ENCODE results near the gene IL22RA1.

Gene IL22RA1

DNA sequence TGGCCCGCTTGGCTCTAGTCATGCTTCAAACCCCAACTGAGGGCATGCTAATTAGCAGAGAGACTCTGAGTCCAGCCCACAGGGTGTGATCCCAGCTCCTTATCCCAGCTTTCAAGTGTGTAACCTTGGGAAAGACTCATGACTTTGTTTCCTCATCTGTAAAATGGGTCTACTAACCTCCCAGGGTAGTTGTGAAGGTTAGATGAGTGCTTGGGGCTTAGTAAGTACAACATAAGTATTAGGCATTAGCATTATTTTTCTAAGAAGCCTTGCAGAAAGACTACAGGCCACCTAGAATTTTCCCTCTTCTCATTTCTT, 33.8 kb downstream of the IL22RA1 start:
- Histone ChIP-seq H3K23ac (ENCODE audit: low read length) (no peak overlapping the region), H3K9ac (ENCODE audit: low read length) (no peak overlapping the region), H2BK120ac (ENCODE audit: low read depth, low read length) (no peak overlapping the region), H3K4ac (ENCODE audit: low read depth, low read length) (no peak overlapping the region), H2BK5ac (ENCODE audit: low read length) (no peak overlapping the region), H3K79me1 (ENCODE audit: low read length) (no peaks in the 10 kb centered on the region), H3K4me3 (ENCODE audit: low read length) (no peak overlapping the region), H3K36me3 (ENCODE audit: control insufficient read depth, insufficient read depth, low read length) (no peaks in the 10 kb centered on the region), H3K56ac (ENCODE audit: low read length) (no peak overlapping the region), H2BK15ac (replicated peaks; ENCODE audit: low read depth) (no peak overlapping the region), H3K4me2 (ENCODE audit: low read length) (no peak overlapping the region), H3K18ac (ENCODE audit: low read length) (no peak overlapping the region), H4K8ac (ENCODE audit: low read depth, low read length) (no peak overlapping the region), H3K79me2 (ENCODE audit: control insufficient read depth, insufficient read depth, low read length) (no peaks in the 10 kb centered on the region), H3K27me3 (ENCODE audit: insufficient read depth, low read length, poor library complexity) (no peaks in the 10 kb centered on the region), H4K5ac (ENCODE audit: low read length) (no peak overlapping the region), H2AK5ac (ENCODE audit: low read length) (no peak overlapping the region), H3K27ac (ENCODE audit: low read depth, low read length) (no peak overlapping the region), H3K4me1 (ENCODE audit: control insufficient read depth, low read depth, low read length) (no peaks in the 10 kb centered on the region)
- no peak for DNase-seq
- WGBS (ENCODE audit: extremely low coverage, insufficient coverage, low lambda C conversion rate) = no CpG with 5 or more reads among the region's 1 CpG

DNA sequence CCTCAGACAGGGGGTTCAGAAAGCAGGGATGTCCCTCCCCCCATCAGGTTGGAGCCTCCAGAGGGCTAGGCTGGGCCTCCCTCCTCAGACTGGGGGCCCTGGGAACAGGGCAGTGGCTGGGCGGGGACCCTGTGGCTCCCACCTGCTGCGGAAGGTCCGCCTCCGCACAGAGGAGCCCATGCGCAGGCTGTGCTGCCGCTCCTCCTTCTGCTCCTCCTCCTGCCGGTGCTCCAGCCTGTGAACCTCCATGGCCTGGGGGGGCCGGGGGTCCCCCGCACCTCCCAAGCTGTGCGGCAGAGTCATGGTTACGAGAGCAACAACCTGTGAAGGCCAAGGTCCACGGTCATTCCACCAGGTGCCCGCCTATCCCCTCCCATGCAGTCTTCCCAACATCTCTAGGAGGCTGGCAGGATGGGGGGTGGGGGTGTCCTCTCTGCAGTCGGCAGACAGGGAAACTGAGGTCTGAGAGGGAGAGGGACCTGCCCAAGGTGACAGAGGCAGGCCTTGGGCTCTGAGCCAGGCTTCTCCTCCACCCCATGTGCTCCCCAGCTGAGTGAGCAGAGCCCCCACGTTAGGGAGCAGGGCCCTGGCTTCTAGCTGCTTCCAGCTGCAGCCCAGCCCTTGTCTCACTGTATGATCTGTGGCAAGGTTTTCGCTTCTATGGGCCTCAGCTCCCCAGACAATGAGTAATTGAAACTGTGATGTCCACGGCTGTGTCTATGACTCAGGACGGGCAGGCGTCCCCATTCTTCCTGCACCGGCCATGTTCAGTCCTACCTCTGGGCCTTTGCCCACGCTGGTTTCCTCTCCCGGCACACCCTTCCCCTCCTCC, 34.4 kb downstream of the IL22RA1 start:
- no peak overlapping the region for H3K4me2 ChIP-seq (ENCODE audit: low read length)
- no peak for DNase-seq
- H3K9ac ChIP-seq (ENCODE audit: low read length) = no peak overlapping the region
- no peak overlapping the region for H2BK15ac ChIP-seq (replicated peaks; ENCODE audit: low read depth)
- no peak overlapping the region for H3K56ac ChIP-seq (ENCODE audit: low read length)
- no peak overlapping the region for H3K23ac ChIP-seq (ENCODE audit: low read length)
- H3K27me3 ChIP-seq (ENCODE audit: insufficient read depth, low read length, poor library complexity) = no peaks in the 10 kb centered on the region
- no peaks in the 10 kb centered on the region for H3K36me3 ChIP-seq (ENCODE audit: control insufficient read depth, insufficient read depth, low read length)
- no peak overlapping the region for H2BK5ac ChIP-seq (ENCODE audit: low read length)
- H3K18ac ChIP-seq (ENCODE audit: low read length) = no peak overlapping the region
- H2AK5ac ChIP-seq (ENCODE audit: low read length) = no peak overlapping the region
- H3K79me2 ChIP-seq (ENCODE audit: control insufficient read depth, insufficient read depth, low read length) = no peaks in the 10 kb centered on the region
- no peak overlapping the region for H4K8ac ChIP-seq (ENCODE audit: low read depth, low read length)
- H3K4me3 ChIP-seq (ENCODE audit: low read length) = no peak overlapping the region
- no peak overlapping the region for H3K4ac ChIP-seq (ENCODE audit: low read depth, low read length)
- H3K4me1 ChIP-seq (ENCODE audit: control insufficient read depth, low read depth, low read length) = no peaks in the 10 kb centered on the region
- H4K5ac ChIP-seq (ENCODE audit: low read length) = no peak overlapping the region
- H3K27ac ChIP-seq (ENCODE audit: low read depth, low read length) = no peak overlapping the region
- no CpG with 5 or more reads among the region's 22 CpGs for WGBS (ENCODE audit: extremely low coverage, insufficient coverage, low lambda C conversion rate)
- H2BK120ac ChIP-seq (ENCODE audit: low read depth, low read length) = no peak overlapping the region
- no peaks in the 10 kb centered on the region for H3K79me1 ChIP-seq (ENCODE audit: low read length)

DNA sequence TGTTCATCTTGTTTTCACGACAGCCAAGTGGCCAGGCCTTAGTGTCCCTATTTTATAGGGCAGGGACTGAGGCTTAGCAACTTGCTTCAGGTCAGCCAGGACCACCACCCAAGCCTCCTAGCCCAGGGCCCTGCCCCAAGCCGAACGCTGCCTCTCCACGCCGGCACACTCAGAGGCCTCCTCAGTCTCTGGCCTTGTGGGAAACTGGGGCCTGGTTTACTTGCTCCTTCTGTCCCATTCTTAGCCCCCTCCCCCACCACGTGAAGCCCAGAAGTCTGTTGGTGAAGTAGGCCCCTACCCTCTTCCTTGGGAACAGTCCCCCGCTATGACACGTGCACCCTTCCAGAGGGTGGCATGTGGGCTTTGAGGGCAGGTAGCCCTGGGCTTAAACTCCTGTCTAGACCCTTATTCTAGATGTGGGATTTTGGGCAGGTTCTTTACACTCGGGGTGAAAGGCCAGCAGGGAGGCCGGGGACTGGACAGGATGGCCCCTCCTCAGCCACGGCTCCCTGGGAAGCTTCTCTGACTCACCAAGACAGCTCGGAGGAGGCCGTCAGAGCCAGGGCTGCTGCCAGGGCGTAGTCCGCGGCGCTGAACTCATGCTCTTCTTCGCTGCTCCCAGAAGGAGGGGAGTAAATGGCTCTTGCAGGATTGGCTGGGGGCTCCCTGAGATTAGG, 35.3 kb downstream of the IL22RA1 start:
- H3K18ac ChIP-seq (ENCODE audit: low read length) = no peak overlapping the region
- no peaks in the 10 kb centered on the region for H3K79me1 ChIP-seq (ENCODE audit: low read length)
- no peak overlapping the region for H3K4me2 ChIP-seq (ENCODE audit: low read length)
- H2BK120ac ChIP-seq (ENCODE audit: low read depth, low read length) = no peak overlapping the region
- no peak overlapping the region for H3K56ac ChIP-seq (ENCODE audit: low read length)
- WGBS (ENCODE audit: extremely low coverage, insufficient coverage, low lambda C conversion rate) = no CpG with 5 or more reads among the region's 18 CpGs
- H3K4me1 ChIP-seq (ENCODE audit: control insufficient read depth, low read depth, low read length) = no peaks in the 10 kb centered on the region
- H3K36me3 ChIP-seq (ENCODE audit: control insufficient read depth, insufficient read depth, low read length) = no peaks in the 10 kb centered on the region
- no peaks in the 10 kb centered on the region for H3K27me3 ChIP-seq (ENCODE audit: insufficient read depth, low read length, poor library complexity)
- no peak overlapping the region for H3K23ac ChIP-seq (ENCODE audit: low read length)
- H4K5ac ChIP-seq (ENCODE audit: low read length) = no peak overlapping the region
- no peak overlapping the region for H2AK5ac ChIP-seq (ENCODE audit: low read length)
- no peak overlapping the region for H3K4me3 ChIP-seq (ENCODE audit: low read length)
- no peaks in the 10 kb centered on the region for H3K79me2 ChIP-seq (ENCODE audit: control insufficient read depth, insufficient read depth, low read length)
- no peak overlapping the region for H4K8ac ChIP-seq (ENCODE audit: low read depth, low read length)
- H2BK5ac ChIP-seq (ENCODE audit: low read length) = no peak overlapping the region
- no peak overlapping the region for H2BK15ac ChIP-seq (replicated peaks; ENCODE audit: low read depth)
- no peak overlapping the region for H3K9ac ChIP-seq (ENCODE audit: low read length)
- DNase-seq = no peak
- no peak overlapping the region for H3K27ac ChIP-seq (ENCODE audit: low read depth, low read length)
- no peak overlapping the region for H3K4ac ChIP-seq (ENCODE audit: low read depth, low read length)

DNA sequence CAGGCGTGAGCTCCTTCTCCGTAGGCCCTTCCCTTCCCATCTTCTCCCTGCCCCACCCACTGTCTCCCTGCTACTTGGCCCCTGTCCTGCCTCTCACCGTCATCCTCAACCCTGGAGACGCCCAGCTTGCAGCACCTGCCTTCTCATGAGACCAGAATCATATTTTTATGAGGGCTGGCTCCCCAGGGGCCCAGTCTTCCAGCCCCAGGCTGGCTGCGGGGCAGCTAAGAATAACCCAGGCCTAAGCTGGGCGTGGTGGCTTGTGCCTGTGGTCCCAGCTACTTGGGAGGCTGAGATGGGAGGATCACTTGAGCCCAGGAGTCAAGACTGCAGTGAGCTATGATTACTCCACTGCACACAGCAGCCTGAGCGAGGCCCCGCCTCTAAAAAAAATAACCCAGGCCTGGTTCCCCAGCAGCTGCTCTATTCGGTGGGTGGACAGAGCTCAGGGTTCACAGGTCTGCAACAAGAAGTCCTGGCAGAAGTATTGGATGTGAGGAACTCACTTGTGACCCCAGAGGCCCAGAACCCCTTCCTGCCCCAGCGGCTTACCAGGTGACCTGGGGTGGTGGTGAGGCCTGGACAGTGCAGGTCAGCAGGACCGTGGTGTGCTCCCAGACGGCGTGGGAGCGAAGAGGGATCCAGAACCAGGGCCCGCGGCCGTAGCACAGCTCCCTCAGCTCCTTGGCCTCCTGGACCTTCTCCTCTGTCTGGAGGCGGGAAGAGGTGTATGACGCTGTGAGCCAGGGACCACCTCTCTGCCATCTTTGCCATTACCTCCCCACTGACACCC, 37.4 kb downstream of the IL22RA1 start:
- H3K4me3 ChIP-seq (ENCODE audit: low read length) = no peak overlapping the region

DNA sequence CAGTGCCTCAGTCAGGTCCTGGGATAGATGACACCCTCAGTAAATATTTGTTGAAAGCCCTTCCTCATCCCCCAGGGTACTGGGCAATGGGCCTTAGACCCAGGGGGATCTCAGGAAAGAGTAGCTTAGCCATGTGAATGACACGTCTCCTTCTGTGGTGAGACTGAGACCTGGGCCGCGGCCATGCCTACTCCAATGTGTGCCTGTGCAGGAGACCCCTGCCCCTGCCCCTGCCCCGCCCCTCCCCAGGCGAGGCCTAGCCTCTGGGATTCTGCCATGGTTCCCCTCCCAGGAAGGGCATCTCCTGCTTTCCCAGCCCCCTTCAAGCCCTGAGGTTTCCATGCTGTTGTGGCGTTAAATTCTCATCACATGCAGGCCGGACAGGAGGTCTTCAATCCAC, 38.1 kb downstream of the IL22RA1 start:
- no peak overlapping the region for H3K4me3 ChIP-seq (ENCODE audit: low read length)
- no peaks in the 10 kb centered on the region for H3K79me1 ChIP-seq (ENCODE audit: low read length)

More for the DNA sequence above, 37.4 kb downstream of the IL22RA1 start:
- Histone ChIP-seq H3K4me1 (ENCODE audit: control insufficient read depth, low read depth, low read length) (no peaks in the 10 kb centered on the region), H3K4ac (ENCODE audit: low read depth, low read length) (no peak overlapping the region), H3K27me3 (ENCODE audit: insufficient read depth, low read length, poor library complexity) (no peaks in the 10 kb centered on the region), H2BK15ac (replicated peaks; ENCODE audit: low read depth) (no peak overlapping the region), H4K5ac (ENCODE audit: low read length) (no peak overlapping the region), H3K79me2 (ENCODE audit: control insufficient read depth, insufficient read depth, low read length) (no peaks in the 10 kb centered on the region), H3K9ac (ENCODE audit: low read length) (no peak overlapping the region), H3K56ac (ENCODE audit: low read length) (no peak overlapping the region), H2BK120ac (ENCODE audit: low read depth, low read length) (no peak overlapping the region), H3K23ac (ENCODE audit: low read length) (no peak overlapping the region), H2BK5ac (ENCODE audit: low read length) (no peak overlapping the region), H3K27ac (ENCODE audit: low read depth, low read length) (no peak overlapping the region), H3K79me1 (ENCODE audit: low read length) (no peaks in the 10 kb centered on the region), H4K8ac (ENCODE audit: low read depth, low read length) (no peak overlapping the region), H2AK5ac (ENCODE audit: low read length) (no peak overlapping the region), H3K36me3 (ENCODE audit: control insufficient read depth, insufficient read depth, low read length) (no peaks in the 10 kb centered on the region), H3K18ac (ENCODE audit: low read length) (no peak overlapping the region), H3K4me2 (ENCODE audit: low read length) (no peak overlapping the region)
- no CpG with 5 or more reads among the region's 19 CpGs for whole genome bisulfite sequencing (ENCODE audit: extremely low coverage, insufficient coverage, low lambda C conversion rate)
- DNase-seq = no peak

More for the DNA sequence above, 38.1 kb downstream of the IL22RA1 start:
- Histone ChIP-seq H3K4me1 (ENCODE audit: control insufficient read depth, low read depth, low read length) (no peaks in the 10 kb centered on the region), H3K18ac (ENCODE audit: low read length) (no peak overlapping the region), H2BK5ac (ENCODE audit: low read length) (no peak overlapping the region), H4K5ac (ENCODE audit: low read length) (no peak overlapping the region), H4K8ac (ENCODE audit: low read depth, low read length) (no peak overlapping the region), H3K23ac (ENCODE audit: low read length) (no peak overlapping the region), H3K79me2 (ENCODE audit: control insufficient read depth, insufficient read depth, low read length) (no peaks in the 10 kb centered on the region), H2AK5ac (ENCODE audit: low read length) (no peak overlapping the region), H3K36me3 (ENCODE audit: control insufficient read depth, insufficient read depth, low read length) (no peaks in the 10 kb centered on the region), H3K27me3 (ENCODE audit: insufficient read depth, low read length, poor library complexity) (no peaks in the 10 kb centered on the region), H2BK15ac (replicated peaks; ENCODE audit: low read depth) (no peak overlapping the region), H3K56ac (ENCODE audit: low read length) (no peak overlapping the region), H3K27ac (ENCODE audit: low read depth, low read length) (no peak overlapping the region), H3K4ac (ENCODE audit: low read depth, low read length) (no peak overlapping the region), H3K9ac (ENCODE audit: low read length) (no peak overlapping the region), H3K4me2 (ENCODE audit: low read length) (no peak overlapping the region), H2BK120ac (ENCODE audit: low read depth, low read length) (no peak overlapping the region)
- no peak for DNase-seq
- WGBS (ENCODE audit: extremely low coverage, insufficient coverage, low lambda C conversion rate) = no CpG with 5 or more reads among the region's 7 CpGs
